Loucy (cell line): ENCODE data around the gene RPP25.

Experiments
- EZH2phosphoT487 ChIP-seq: fragments of 200-600 bp; IDR thresholded peaks from 2 replicates; pipeline ENCODE4 v1.6.1; 2018; ENCODE audit warnings: antibody characterized with exemption, mild to moderate bottlenecking, moderate library complexity, borderline replicate concordance
- TF ChIP-seq, protein P1 (sequence below): fragments of 200-600 bp; sonication (generic); conservative IDR thresholded peaks from 2 replicates; pipeline ENCODE4 v1.5.1; 2014; ENCODE audit warnings: mild to moderate bottlenecking, antibody characterized with exemption, low read length

DNA sequence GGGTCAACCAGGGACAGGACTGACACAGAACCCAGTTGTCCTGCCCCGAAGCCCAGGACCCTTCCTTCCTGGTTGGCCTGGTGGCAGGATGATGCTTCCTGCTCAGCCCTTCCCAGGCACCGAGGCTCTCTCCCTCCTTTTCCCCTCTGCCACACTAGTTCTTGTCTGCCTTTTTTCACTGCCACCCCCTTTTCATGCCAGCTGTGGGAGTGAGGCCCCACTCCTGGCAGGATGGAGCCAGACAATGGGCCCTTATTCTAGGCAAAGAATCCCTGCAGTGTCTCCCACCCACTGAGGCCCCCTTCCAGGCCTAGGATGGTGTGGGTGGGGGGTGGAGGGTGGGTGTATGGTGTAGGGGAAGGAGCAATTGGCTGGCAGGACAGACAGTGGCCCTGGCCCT lies 37.7 kb upstream of the RPP25 start:
- TF ChIP-seq, protein P1, sequence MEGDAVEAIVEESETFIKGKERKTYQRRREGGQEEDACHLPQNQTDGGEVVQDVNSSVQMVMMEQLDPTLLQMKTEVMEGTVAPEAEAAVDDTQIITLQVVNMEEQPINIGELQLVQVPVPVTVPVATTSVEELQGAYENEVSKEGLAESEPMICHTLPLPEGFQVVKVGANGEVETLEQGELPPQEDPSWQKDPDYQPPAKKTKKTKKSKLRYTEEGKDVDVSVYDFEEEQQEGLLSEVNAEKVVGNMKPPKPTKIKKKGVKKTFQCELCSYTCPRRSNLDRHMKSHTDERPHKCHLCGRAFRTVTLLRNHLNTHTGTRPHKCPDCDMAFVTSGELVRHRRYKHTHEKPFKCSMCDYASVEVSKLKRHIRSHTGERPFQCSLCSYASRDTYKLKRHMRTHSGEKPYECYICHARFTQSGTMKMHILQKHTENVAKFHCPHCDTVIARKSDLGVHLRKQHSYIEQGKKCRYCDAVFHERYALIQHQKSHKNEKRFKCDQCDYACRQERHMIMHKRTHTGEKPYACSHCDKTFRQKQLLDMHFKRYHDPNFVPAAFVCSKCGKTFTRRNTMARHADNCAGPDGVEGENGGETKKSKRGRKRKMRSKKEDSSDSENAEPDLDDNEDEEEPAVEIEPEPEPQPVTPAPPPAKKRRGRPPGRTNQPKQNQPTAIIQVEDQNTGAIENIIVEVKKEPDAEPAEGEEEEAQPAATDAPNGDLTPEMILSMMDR: no peak
- TF ChIP-seq EZH2phosphoT487: no peak
